NCI-H2081 (cell line): ENCODE data around the gene LARGE1.

Source experiments
- DNase-seq, 2 experiments: peaks; one replicate each; lab custom pipeline; 2025; lab: John Stamatoyannopoulos, UW

The LARGE1 gene

DNA sequence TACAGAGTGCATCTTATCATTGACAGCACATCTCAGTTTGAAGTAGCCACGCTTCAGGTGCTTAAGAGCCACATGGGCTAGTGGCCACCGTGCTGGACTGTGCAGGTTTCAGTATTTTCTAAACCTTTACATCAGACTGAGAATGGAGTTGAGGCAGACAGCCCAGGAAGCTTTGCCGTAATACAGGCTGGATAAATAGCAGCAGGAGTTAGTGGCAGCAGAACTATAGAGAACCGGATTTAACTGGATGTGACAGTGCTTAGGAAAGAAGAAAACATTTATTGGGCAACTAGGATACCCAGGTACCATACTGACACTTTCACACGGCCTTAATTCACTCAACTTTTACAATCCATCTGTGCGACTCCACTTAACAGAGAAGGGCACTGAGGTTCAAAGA is 145.5 kb downstream of the LARGE1 start:
- DNase-seq = no peak

DNA sequence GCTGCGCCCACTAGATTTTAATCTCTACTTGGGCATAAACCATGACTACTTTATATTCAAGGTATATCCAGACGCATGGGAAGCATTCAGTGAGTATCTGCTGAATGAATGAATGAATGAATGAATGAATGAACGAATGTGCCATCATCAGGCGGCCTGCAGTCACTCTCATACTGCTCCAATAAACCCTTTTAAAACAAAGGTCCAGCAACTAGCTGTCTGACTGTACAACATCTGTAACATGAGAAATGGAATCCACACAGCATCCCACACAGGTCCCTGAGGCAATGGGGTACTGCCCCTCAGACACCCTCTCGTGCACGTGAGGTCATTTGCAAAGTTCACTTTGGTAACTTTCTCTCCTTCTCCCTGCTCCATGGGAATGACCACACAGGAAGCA is 147.5 kb downstream of the LARGE1 start:
- DNase-seq = no peak

DNA sequence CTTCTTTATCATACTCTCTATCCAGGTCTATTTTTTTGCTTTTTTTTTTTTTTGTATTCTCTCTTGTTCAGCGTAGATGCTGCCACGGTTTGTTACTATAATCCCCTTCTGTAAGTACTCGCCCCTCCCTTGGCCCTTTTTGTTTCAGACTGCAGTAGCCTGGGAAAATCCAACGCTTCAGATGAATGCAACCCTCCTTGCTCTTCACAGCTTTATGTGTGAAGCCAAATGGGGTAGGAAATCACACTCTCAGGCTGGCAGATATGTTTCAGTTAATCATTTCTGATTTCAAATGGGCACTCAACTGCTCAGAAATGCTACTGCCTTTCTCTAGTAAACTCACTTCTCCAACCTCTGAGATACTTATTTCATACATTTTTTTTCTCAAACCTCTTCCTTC is 149.1 kb downstream of the LARGE1 start:
- no peak for DNase-seq

DNA sequence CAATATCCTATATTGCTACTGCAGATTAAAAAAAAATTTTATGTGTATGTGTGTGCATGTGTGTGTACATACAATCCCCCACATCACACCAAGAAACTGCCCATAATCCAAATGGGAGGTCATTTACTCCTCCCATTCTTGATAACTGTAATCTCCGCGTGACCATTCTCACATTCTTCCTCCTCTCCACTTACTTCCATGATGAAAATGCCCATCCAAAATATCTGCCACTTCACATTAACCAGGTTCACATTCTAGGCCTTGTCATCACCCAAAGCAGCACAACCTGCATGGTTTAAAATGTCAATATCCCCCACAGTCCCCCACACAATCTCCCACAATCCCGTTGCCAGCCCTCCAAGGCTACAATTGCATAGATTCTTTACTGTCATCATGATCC is 149.6 kb downstream of the LARGE1 start:
- DNase-seq = no peak

DNA sequence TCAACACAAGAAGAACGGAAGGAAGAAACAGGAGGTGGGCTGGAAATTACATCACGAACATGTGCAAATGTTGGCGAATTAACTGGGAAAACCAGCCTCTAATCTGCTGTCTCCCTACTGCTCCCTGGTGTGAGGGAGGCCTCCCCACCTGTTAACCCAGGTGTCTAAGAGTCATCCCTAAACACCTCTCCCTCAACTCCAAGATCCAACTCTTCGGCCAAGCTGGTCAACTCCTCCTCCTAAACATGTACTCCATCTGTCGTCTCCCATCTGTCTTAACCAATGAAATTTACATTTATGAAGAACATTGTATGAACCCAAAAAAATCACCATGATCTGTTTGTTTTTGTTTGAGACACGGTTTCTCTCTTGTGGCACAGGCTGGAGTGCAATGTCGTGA is 154.2 kb downstream of the LARGE1 start:
- DNase-seq = no peak

DNA sequence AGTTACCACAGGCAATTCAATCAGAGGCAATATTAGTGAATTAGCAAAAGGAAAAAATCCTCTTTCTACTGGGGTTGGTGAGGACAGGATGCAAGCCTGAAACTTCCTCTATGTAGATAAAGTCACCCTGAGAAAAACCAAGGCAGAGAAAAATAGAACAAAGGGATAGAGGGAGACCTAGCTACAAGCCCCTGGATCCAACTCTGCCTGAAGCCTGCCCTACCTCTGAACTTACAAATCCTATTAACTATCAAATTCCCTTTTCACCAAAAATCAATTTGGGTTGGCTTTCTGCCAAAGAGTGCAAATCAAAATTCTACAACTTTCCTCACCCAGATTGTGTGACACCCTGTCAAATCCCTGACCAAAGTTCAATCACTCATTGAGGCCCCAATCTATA is 161.3 kb downstream of the LARGE1 start:
- no peak for DNase-seq

DNA sequence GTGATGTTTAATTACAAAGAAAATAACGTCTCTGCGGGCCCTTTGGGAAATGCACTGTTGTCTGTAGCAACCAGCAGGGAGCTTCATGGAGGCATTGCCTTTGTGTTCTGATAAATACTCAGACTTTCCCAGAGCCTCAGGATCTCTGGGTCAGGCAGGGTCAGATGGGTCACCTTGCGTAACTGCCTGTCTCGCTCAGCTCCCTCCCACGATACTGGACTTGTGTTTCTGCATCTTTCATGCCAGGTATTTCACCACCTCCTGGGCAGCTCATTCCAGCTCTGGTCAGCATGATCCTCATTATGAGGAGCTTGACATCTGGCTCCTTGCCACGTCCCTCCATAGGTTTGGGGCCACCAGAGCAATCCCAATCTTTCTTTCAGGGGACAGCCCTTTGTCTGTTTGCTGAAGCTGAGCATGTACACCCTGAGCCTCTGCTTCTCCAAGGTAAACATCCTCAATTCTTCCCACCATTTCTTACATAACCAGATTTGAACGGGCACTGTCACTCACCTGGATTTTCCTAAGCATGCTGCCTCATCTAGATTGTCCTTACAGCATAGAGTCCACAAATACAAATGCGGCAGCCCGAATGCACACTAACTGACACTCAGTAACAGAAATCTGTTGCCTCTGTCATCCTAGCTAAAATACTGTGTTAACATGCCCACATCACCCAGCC is 162.3 kb downstream of the LARGE1 start:
- no peak for DNase-seq

DNA sequence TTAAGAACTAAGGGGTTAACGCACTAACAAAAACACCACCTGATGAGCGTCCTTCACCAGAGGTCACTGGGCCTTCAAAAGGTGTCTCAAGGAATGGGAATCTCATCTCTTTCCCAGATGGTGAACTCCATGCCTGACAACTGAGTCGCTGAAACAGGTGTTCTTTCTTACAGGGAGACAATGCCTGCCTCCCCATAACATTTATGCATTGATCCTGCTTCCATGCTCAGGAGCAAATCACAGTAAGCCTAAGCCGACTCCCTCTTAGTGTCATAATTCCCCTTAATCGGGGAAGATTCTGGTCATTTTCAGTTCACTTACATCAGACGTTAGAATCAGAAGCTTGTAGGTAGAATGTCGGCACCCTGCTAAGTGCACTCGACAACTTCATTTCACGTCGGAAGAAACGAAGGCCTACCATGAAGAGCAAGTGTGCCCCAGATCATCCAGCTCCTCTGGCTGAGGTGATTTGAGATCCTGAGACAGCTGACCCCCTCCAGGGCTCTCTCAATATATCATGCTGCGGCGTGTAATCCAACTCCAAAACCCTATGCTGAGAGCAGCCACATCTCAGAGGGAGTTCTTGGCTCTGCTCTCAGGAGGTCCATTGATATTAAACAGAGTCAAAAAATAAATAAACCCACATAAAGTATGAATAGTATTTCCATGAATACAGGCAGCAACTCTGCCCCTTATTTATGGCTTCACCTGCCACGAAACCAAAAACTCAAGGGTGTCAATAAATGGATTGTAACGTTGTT is 163.1 kb downstream of the LARGE1 start:
- no peak for DNase-seq

DNA sequence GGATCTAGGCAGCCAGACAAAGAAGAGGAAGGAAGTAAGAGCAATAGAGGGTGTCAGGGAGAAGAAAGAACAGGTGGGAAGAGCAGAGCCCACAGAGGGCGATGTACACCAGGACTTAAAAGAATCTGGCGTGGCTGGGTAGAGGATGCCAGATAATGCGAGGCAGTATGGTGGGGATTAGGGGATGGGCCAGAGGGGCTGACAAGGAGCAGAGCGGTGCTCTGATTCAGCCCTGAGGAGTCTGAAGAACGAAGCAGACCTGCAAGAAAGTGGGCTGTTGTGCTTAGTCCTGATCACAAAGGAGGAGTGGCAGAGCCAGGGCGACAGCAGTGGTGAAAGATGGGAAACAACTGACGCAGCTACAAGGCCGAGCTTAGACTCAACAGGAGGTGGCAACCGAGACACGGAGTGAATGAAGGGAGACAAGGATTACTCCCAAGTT is 163.7 kb downstream of the LARGE1 start:
- no peak for DNase-seq

DNA sequence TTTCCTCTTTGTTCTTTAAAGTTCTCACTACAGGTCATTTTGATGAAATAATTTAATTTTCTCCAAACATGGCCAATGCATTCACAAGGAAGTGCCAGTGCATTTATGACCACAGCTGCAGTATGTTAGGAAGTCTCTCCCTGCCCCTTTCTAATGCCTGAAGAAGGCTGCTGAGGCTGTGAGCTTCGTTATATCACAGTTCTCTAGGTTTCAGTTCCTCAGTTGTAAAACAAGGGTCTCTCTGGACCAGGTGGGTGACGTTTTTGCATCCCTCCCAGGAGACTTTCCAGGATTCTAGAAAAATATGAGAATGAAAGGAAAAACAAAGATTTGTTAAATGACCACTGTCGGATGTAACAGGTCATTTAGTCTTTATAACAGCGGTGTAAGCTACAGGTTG is 171.6 kb downstream of the LARGE1 start:
- DNase-seq = no peak

DNA sequence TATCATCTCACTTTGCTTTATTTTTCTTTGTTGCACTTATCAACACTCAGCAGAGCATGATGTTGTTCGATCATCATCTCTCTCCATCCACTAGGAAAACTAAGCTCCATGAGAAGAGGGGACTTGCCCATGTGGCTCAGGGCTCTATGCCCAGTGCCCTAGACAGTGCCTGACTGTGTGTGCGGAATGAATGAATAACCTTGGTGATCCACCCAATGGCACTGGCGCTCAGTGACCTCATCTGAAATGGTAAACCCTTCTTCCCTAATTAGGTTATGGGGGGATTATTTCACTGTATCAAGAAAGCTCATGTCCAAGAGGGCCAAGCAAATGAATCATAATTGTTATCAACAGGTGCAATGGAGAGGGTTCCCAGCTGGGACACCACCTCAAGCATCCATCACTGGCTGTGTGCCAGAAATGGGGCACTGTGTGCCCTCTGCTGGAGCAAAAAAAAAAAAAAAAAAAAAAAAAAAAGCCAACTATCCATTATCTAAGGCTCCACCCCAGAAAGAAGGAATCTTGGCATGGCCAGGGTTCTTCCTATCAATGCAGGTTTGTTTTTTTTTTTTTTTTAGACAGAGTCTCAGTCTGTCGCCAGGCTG is 172.6 kb downstream of the LARGE1 start:
- DNase-seq = no peak

DNA sequence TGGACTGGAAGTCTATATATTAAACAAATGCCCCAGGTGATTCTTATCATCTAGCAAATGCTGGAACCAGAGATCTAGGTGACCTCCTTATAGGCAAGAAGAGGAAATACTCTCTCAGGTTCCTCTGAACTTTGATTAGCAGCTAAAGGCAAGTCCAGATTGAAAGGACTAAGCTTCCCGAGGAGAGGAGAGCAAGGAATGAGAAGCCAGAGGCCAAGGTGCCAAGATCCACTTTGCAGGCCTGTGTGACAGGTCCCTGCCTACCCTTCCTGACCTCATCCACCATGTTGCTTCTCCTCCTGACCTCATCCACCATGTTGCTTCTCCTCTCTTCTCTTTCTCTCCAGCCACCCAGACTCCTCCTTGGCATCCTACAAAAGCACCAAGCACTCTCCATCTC is 173.2 kb downstream of the LARGE1 start:
- no peak for DNase-seq

DNA sequence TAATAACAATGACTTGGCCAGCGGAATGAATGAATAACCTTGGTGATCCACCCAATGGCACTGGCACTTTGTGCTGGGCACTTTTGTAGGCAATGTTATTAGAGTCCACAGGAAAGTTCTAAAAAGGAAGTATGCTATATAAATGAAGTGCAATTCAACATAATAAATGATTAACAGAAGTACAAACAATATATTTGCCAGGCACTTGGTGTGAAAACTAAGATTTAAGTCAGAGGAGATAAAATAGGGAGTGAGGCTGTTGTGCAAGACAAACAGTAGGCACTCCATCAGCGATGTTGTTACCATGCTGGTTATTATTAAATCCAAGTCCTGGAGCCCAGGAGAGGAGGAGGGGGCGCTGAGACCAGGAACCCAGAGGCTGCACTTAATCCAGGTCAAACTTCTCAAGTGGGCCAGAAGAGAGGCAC is 173.8 kb downstream of the LARGE1 start:
- no peak for DNase-seq

DNA sequence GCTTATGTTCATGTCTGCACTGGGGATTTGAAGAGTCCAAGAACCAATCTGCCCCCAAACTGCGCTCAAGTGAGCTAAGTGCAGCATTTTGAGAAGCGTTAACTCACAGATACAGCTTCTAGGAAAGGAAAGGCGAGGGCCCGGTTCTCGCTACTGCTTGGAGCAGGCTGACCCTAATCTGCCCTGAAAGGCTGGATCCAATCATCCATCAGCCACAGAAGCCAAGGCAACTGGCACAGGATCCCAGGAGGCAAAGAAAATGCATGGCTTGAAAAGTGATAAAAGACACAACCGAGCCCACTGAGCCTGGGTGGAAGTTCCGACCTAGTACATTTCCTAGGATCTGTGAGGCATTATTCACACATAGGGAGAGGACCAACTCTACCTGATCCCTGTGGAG is 174.8 kb downstream of the LARGE1 start:
- DNase-seq = no peak

DNA sequence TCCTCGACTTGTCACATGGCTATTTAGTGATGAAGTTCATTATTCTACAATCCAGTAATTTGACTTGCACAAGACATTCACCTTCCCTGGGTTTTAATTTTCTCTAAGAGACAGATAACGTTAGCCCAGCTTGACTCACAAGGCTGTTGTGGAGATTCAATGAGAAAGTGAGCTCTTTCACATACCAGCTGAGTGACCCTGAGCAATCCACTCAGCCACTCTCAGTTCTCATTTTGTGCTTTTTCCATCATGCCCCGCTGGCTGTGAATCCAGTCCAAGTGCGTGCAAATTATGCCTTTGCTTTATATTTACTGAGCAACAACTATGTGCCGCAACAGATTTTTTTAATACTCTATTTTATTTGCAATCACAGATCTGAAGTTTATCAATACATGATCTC is 176.5 kb downstream of the LARGE1 start:
- DNase-seq = no peak

DNA sequence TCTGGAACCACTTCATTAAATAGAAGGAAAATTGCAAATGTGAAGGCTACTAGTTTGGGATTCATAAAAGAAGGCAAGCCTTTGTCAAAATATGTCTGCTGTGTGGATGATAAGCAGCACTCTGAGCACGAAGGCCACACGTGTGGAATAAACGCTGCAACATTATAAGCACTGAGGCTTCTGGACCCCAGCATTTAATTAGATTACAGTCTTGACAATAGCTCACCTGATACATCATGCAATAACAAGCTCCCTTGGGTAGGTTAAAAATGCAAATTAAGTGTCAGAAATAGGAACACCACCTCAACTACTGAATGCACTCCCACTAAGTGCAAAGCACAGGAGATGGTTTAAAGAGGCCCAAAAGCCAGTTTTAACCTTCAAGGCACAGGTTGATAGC is 179.3 kb downstream of the LARGE1 start:
- DNase-seq = no peak

DNA sequence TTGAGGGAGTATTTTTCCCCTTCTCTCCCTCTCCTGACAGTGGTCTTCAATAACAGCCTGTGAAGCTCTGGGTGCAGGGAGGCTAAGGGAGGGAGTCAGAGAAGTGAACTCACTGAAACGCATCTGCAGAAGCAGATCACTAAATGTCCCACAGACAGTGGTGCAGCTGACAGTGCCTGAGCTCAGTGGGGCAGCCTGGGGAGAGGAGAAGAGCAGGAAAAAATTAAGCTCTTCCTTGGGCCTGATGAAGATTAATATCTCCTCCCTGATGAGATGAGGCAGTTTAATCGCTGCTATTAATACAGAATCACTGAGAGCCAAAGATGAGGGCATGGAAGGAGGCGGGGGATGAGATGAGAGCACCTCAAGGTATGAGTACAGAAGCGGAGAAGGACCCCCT is 180.8 kb downstream of the LARGE1 start:
- no peak for DNase-seq

DNA sequence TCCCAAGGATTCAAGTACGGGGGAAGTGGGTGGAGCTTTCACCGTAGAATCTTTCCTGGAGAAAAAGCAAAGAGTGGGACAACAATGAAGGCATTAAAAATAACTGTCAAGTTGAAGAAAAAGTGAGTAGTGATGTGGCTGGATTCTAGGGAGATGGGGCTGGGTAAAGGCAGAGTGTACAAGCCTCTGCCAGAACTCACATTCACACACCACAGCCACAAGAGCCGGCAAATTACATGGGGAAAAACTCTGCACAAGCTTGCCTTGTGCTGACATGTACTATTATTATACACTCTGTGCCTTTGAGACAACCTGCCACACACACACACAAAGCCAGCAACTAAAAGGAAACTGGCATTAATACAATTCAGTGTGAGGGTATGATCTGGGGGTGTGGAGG is 182.6 kb downstream of the LARGE1 start:
- no peak for DNase-seq

DNA sequence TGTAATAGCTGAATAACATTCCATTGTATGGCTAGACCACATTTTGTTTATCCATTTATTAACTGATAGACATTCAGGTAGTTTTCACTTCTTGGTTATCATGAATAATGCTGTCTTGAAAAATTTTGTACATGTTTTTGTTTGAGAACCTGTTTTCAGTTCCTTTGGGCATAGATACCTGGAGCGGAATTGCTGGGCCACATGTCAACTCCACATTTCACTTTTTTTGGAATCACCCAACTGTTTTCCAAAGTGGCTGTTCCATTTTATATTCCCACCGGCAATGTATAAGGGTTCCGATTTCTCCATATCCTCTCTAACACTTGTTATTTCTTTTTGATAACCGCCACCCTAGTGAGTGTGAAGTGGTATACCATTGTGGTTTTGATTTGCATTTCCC is 184.3 kb downstream of the LARGE1 start:
- DNase-seq = no peak

DNA sequence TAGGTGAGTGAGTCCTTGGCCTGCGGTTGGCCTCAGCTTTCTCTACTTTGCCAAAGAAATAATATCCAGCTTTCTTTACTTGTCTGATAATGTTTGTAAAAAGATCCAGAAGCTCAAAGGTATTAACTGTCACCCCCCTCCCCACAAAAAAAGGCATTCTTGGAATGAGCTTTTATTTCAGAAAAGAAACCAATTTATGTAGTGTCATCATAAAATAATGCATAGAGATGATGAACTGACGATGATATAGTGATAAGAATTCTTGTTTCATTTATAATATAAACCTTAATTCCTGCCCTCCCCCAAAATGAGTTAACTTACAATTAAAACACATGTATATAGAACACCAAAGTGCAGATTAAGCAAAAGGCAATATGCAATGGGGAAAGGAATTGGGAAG is 191.4 kb downstream of the LARGE1 start:
- DNase-seq = no peak

DNA sequence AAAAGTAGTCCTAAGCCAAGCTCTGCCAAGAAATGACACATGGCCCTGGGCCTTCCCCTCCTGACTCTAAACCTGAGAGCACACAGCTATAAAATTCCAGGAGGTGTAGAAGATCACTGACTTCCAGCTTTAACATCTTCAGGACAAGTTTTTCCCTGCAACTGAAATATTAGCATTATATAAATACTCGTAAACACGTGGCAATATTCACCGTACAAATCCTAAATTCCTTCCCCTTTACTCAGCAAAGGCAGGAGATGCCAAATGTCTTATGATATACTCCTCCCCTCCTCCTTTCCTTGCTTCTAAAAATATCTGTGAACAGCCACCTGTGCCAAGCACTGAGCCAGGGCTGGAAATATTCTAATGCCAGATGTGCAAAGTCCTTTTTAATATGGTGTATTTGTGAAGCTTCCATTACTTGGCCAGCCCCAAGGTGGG is 194.0 kb downstream of the LARGE1 start:
- no peak for DNase-seq

DNA sequence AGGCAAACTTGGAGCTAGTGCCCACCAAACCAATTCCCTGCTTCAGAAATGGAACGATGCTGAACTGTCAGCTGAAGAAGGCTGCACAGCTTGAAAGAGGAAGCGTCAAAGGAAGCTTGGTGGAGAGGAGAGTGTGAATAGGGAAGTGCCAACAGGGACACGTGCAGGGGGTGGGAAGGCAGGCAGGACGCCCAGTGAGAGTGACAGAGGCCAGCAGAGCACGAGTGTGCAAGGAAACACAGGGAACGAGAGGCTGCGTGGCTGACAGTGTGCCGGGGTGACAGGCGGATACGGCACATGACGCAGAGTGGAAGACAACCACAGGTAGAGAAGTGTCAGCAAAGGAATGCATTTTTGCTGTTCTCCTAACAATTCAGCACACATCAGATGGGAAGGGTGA is 196.4 kb downstream of the LARGE1 start:
- no peak for DNase-seq

DNA sequence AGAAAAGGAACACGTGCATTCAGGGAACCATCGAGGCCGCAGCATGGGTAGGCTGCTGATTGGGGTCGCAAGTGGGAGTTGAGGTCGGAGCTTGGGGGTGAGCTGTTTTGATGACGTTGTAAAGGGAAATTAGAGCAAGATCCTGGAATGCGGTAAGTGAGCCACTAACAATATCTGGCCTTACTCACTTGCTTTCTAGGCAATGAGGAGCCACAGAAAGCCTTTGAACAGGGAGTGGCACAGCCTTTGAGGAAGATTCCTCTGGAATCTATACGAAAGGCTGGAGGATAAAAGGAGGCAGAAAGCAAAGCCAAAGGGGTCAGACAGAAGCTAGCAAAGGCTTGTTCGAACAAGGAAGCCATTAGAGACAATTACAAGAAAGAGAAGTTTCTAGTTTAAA is 197.5 kb downstream of the LARGE1 start:
- DNase-seq = no peak
